A549 (cell line): ENCODE measurements around the gene SLIT3. TPM values are rescaled to one million over a fixed set of nuclear protein-coding genes. Genes with fewer than 3 reads are reported as not detected.

Experiments
- ATAC-seq, 2 experiments: fragments of 200-7000 bp in 1 of 2; fragments of >200 bp in 1 of 2; cut with Nextera tagmentation in 1 of 2; cut with Tn5 transposase in 1 of 2; 3 replicates each; pipeline versions ENCODE4 v1.8.0 to v1.9.1; 2018 to 2020; ENCODE audit warnings: mild to moderate bottlenecking in 1 of 2, moderate library complexity in 1 of 2
- CTCF ChIA-PET: fragments of 300-600 bp; sonication (Branson Sonifier 250); formaldehyde crosslinking; extraction: SDS; loops from one replicate; lab custom pipeline; 2021; ENCODE audit warnings: antibody characterized with exemption, inconsistent platforms; lab: Yijun Ruan, JAX
- POLR2A ChIA-PET: fragments of 350-600 bp; formaldehyde crosslinking; extraction: SDS; loops from one replicate; lab custom pipeline; 2021; ENCODE audit warnings: antibody characterized with exemption, inconsistent platforms; lab: Yijun Ruan, JAX
- DNase-seq, 2 experiments: peaks; one replicate each; pipeline versions ENCODE4 v3.0.0 to v3.0.0-alpha.2; 2011 to 2016; ENCODE audit warnings: low read depth in 1 of 2, low spot score in 1 of 2
- FAIRE-seq: peaks from 2 replicates; lab custom pipeline; 2011; peaks lifted over from hg19 to GRCh38; lab: Jason Lieb, UNC
- H3K27ac ChIP-seq, 2 experiments: fragments of >200 bp; sonication (Bioruptor Twin); formaldehyde crosslinking; 3 replicates each; pipeline ENCODE4 v1.5.1; 2016 to 2017
- H3K4me1 ChIP-seq: fragments of >200 bp; sonication (Bioruptor Twin); formaldehyde crosslinking; 3 replicates; pipeline ENCODE4 v1.6.1; 2016
- H3K4me2 ChIP-seq: fragments of >200 bp; sonication (Bioruptor Twin); formaldehyde crosslinking; 3 replicates; pipeline ENCODE4 v1.6.1; 2016
- H3K4me3 ChIP-seq: fragments of >200 bp; sonication (Bioruptor Twin); formaldehyde crosslinking; 3 replicates; pipeline ENCODE4 v1.5.1; 2016
- H3K9me3 ChIP-seq: fragments of >200 bp; sonication (Bioruptor Twin); formaldehyde crosslinking; 3 replicates; pipeline ENCODE4 v1.6.1; 2016
- BCL3 ChIP-seq: fragments of >200 bp; sonication (Bioruptor Twin); formaldehyde crosslinking; IDR thresholded peaks from 3 replicates; pipeline ENCODE4 v1.6.1; 2016
- CBX8 ChIP-seq: fragments of 200-600 bp; sonication (generic); IDR thresholded peaks from 2 replicates; pipeline ENCODE4 v1.6.1; 2016
- CEBPB ChIP-seq, 2 experiments: fragments of >200 bp in 1 of 2; sonication (Bioruptor Twin) in 1 of 2; formaldehyde crosslinking in 1 of 2; IDR thresholded peaks; 2 replicates each; pipeline ENCODE4 v1.6.1; 2012 to 2016
- CHD2 ChIP-seq: fragments of 150-350 bp; IDR thresholded peaks from 2 replicates; pipeline ENCODE4 v1.6.1; 2014; ENCODE audit warnings: low read length; ENCODE audit not compliant: partially characterized antibody
- CHD4 ChIP-seq: fragments of 200-600 bp; sonication (generic); IDR thresholded peaks from 2 replicates; pipeline ENCODE4 v1.6.1; 2016; ENCODE audit warnings: antibody characterized with exemption, mild to moderate bottlenecking, borderline replicate concordance
- EHMT2 ChIP-seq: fragments of 200-600 bp; sonication (generic); IDR thresholded peaks from 2 replicates; pipeline ENCODE4 v1.6.1; 2016; ENCODE audit warnings: antibody characterized with exemption, low read depth, mild to moderate bottlenecking, moderate library complexity
- EP300 ChIP-seq, 2 experiments: fragments of >200 bp; sonication (Bioruptor Twin); formaldehyde crosslinking; IDR thresholded peaks; 2 replicates in 1 of 2; 3 replicates in 1 of 2; pipeline ENCODE4 v1.6.1; 2016 to 2017
- FOSL2 ChIP-seq, 2 experiments: fragments of 450-650 bp in 1 of 2; fragments of >200 bp in 1 of 2; sonication (Bioruptor Twin) in 1 of 2; formaldehyde crosslinking; IDR thresholded peaks; 2 replicates each; pipeline versions ENCODE4 v1.5.0 to v1.6.1; 2016 to 2020; ENCODE audit warnings: mild to moderate bottlenecking in 1 of 2, moderate library complexity in 1 of 2
- HDAC2 ChIP-seq: fragments of 200-600 bp; sonication (generic); IDR thresholded peaks from 2 replicates; pipeline ENCODE4 v1.6.1; 2016
- HES2 ChIP-seq: fragments of >200 bp; sonication (Bioruptor Twin); formaldehyde crosslinking; IDR thresholded peaks from 2 replicates; pipeline ENCODE4 v1.6.1; 2016
- HMGXB4 ChIP-seq: fragments of 250-450 bp; sonication (Bioruptor Pico); IDR thresholded peaks from 2 replicates; pipeline ENCODE4 v1.5.0; 2021; ENCODE audit warnings: mild to moderate bottlenecking, moderate library complexity, borderline replicate concordance
- HOXB5 ChIP-seq: fragments of 250-450 bp; sonication (Bioruptor Pico); IDR thresholded peaks from 2 replicates; pipeline ENCODE4 v1.5.0; 2020; ENCODE audit warnings: mild to moderate bottlenecking, moderate library complexity
- MAX ChIP-seq: IDR thresholded peaks from 2 replicates; pipeline ENCODE4 v1.6.1; 2012
- MAZ ChIP-seq: fragments of 150-350 bp; IDR thresholded peaks from 2 replicates; pipeline ENCODE4 v1.6.1; 2014; ENCODE audit warnings: antibody characterized with exemption, low read depth, low read length, borderline replicate concordance
- RAD21 ChIP-seq, 2 experiments: fragments of >200 bp in 1 of 2; sonication (Bioruptor Twin) in 1 of 2; formaldehyde crosslinking in 1 of 2; IDR thresholded peaks in 1 of 2; conservative IDR thresholded peaks in 1 of 2; 2 replicates in 1 of 2; 3 replicates in 1 of 2; pipeline ENCODE4 v1.6.1; 2012 to 2018; ENCODE audit warnings: inconsistent platforms in 1 of 2
- RARB ChIP-seq: fragments of 250-450 bp; sonication (Bioruptor Pico); IDR thresholded peaks from 2 replicates; pipeline ENCODE4 v1.8.0; 2021; ENCODE audit warnings: mild to moderate bottlenecking, moderate library complexity
- TFCP2L1 ChIP-seq: fragments of 250-450 bp; sonication (Bioruptor Pico); IDR thresholded peaks from 2 replicates; pipeline ENCODE4 v1.5.0; 2021; ENCODE audit warnings: mild to moderate bottlenecking
- USF2 ChIP-seq: fragments of 450-650 bp; IDR thresholded peaks from 2 replicates; pipeline ENCODE4 v1.6.1; 2014; ENCODE audit warnings: antibody characterized with exemption
- ZC3H11A ChIP-seq: fragments of 450-650 bp; IDR thresholded peaks from 2 replicates; pipeline ENCODE4 v1.6.1; 2014; ENCODE audit warnings: antibody characterized with exemption, mild to moderate bottlenecking
- WGBS: methylation state at CpG from one replicate; pipeline ENCODE4 v1.1.6; 2017; ENCODE audit errors: missing lambda C conversion rate; 5-methylcytosine and 5-hydroxymethylcytosine counted together
- polyA plus RNA-seq, 4 experiments: library from polyadenylated mRNA; depleted of rRNA in 3 of 4; stranded (reverse); fragments of >200 nt; fragmentation: RNase III in 1 of 4; extraction: RNeasy Plus Mini Kit Qiagen cat#74134 plus additional on column Dnase treatment in 1 of 4; gene quantifications; 2 replicates in 3 of 4; 3 replicates in 1 of 4; pipeline ENCODE4 v1.2.3, GENCODE V29; 2011 to 2017

The SLIT3 gene
- polyA plus RNA-seq, 2 of the 4 experiments (the other 2 are of a cell fraction) = 12.7 to 22.9 TPM

- Histone ChIP-seq H3K4me3 (no peak overlapping the region), H3K4me2 (peak overlapping the region; percentile 37), H3K4me1 (peaks cover 37% of the 10 kb centered on the region), H3K9me3 (no peaks in the 10 kb centered on the region), H3K27ac (peak overlapping the region; percentile 2 to 24; a peak in 1 of 6 replicates)
- POLR2A ChIA-PET = no interaction called here
- no peak for TF ChIP-seq CHD2
- CTCF ChIA-PET = interaction anchor here (1.5 kb wide), 1 partner anchor 9 kb away, joined by 3 read pairs; no protein-coding TSS in a partner anchor
- ATAC-seq = no peak
- 95% methylated on average over 12 of the region's 12 CpGs for WGBS
- FAIRE-seq = no peak
- DNase-seq = no peak
These were observed 237.5 kb downstream of the SLIT3 start for GRCh38 chr5:169063316-169063953.

- Histone ChIP-seq H3K9me3 (no peaks in the 10 kb centered on the region), H3K4me3 (no peak overlapping the region), H3K4me1 (peaks cover 37% of the 10 kb centered on the region), H3K4me2 (no peak overlapping the region), H3K27ac (no peak overlapping the region)
- DNase-seq = no peak
- CTCF ChIA-PET = interaction anchor here (1.5 kb wide), 1 partner anchor 10 kb away, joined by 3 read pairs; no protein-coding TSS in a partner anchor
- no peak for FAIRE-seq
- 86% methylated on average over 2 of the region's 2 CpGs for WGBS
- POLR2A ChIA-PET = no interaction called here
- ATAC-seq = no peak
- TF ChIP-seq MAX = no peak
- no peak for TF ChIP-seq HOXB5 (CRISPR knock-in tag)
- TF ChIP-seq HDAC2 = no peak
These were observed 238.2 kb downstream of the SLIT3 start for GRCh38 chr5:169062690-169063089.

- ChIA-PET CTCF (interaction anchor here (1.0 kb wide), 1 partner anchor 87 kb away, joined by 3 read pairs; no protein-coding TSS in a partner anchor), POLR2A (no interaction called here)
- no peak overlapping the region for H3K27ac ChIP-seq
- no peak overlapping the region for H3K4me2 ChIP-seq
- TF ChIP-seq EHMT2 (no peak), BCL3 (no peak), ZC3H11A (no peak)
- WGBS = 89% methylated on average over 8 of the region's 8 CpGs
- DNase-seq (no peak), FAIRE-seq (no peak), ATAC-seq (no peak)
- peaks cover 13% of the 10 kb centered on the region; the same call in 2 of the 3 replicates for H3K4me1 ChIP-seq
- no peaks in the 10 kb centered on the region for H3K9me3 ChIP-seq
- no peak overlapping the region for H3K4me3 ChIP-seq
These were observed 246.4 kb downstream of the SLIT3 start for GRCh38 chr5:169054506-169054905.

GRCh38 chr5:169052207-169052606 lies 248.7 kb downstream of the SLIT3 start:
- no peaks in the 10 kb centered on the region for H3K9me3 ChIP-seq
- ATAC-seq (no peak), DNase-seq (no peak), FAIRE-seq (no peak)
- ChIA-PET CTCF (no interaction called here), POLR2A (no interaction called here)
- WGBS = 80% methylated on average over 3 of the region's 3 CpGs
- no peak overlapping the region for H3K27ac ChIP-seq
- H3K4me3 ChIP-seq = no peak overlapping the region
- TF ChIP-seq MAZ = no peak
- H3K4me1 ChIP-seq = peaks cover 19% of the 10 kb centered on the region
- H3K4me2 ChIP-seq = no peak overlapping the region

GRCh38 chr5:169051351-169051750 lies 249.6 kb downstream of the SLIT3 start:
- Histone ChIP-seq H3K4me2 (no peak overlapping the region), H3K9me3 (no peaks in the 10 kb centered on the region), H3K4me3 (no peak overlapping the region), H3K27ac (no peak overlapping the region), H3K4me1 (peaks cover 19% of the 10 kb centered on the region)
- ATAC-seq (no peak), DNase-seq (no peak), FAIRE-seq (no peak)
- POLR2A ChIA-PET = no interaction called here
- CTCF ChIA-PET = interaction anchor here (0.7 kb wide), 1 partner anchor 11 kb away, joined by 3 read pairs; no protein-coding TSS in a partner anchor
- TF ChIP-seq FOSL2 (IDR thresholded peaks at IDR 0.05) (no peak), FOSL2 (CRISPR knock-in tag; IDR thresholded peaks at IDR 0.05) (no peak), RAD21 (conservative IDR thresholded peaks at IDR 0.05 in 1 of 2, IDR thresholded peaks at IDR 0.05 in 1 of 2) (no peak), EP300 (IDR thresholded peaks at IDR 0.05) (no peak), CHD4 (no peak), USF2 (no peak), HMGXB4 (CRISPR knock-in tag) (no peak), RARB (CRISPR knock-in tag) (no peak), MAX (no peak), TFCP2L1 (CRISPR knock-in tag) (no peak), CBX8 (no peak), MAZ (no peak), CEBPB (IDR thresholded peaks at IDR 0.05) (no peak), EHMT2 (no peak), HES2 (no peak)
